NCI-H226 (cell line): ENCODE results near the gene AGAP2.
"Not testable (repeated sequence)": the region's sequence is repeated elsewhere in the genome, so short reads cannot be mapped to it uniquely, and the experiment has no call there.

Experiments
- DNase-seq: peaks from one replicate; pipeline ENCODE4 v3.0.0-alpha.2; 2015

Gene AGAP2

DNA sequence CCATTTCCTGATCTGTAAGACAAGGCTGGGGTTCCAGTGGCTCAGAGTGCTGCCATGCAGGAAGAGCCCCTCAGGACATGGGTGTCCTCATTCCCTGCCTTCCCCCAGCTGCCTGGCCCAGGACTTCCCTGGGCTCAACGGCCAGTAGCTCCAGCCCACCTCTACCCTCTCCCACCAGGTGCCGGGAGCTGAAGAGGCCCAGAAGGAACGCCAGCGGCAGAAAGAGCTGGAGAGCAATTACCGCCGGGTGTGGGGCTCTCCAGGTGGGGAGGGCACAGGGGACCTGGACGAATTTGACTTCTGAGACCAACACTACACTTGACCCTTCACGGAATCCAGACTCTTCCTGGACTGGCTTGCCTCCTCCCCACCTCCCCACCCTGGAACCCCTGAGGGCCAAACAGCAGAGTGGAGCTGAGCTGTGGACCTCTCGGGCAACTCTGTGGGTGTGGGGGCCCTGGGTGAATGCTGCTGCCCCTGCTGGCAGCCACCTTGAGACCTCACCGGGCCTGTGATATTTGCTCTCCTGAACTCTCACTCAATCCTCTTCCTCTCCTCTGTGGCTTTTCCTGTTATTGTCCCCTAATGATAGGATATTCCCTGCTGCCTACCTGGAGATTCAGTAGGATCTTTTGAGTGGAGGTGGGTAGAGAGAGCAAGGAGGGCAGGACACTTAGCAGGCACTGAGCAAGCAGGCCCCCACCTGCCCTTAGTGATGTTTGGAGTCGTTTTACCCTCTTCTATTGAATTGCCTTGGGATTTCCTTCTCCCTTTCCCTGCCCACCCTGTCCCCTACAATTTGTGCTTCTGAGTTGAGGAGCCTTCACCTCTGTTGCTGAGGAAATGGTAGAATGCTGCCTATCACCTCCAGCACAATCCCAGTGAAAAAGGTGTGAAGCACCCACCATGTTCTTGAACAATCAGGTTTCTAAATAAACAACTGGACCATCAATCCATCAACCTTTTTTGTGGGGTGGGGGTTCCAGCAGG, 17.6 kb downstream of the AGAP2 start:
- no peak for DNase-seq

DNA sequence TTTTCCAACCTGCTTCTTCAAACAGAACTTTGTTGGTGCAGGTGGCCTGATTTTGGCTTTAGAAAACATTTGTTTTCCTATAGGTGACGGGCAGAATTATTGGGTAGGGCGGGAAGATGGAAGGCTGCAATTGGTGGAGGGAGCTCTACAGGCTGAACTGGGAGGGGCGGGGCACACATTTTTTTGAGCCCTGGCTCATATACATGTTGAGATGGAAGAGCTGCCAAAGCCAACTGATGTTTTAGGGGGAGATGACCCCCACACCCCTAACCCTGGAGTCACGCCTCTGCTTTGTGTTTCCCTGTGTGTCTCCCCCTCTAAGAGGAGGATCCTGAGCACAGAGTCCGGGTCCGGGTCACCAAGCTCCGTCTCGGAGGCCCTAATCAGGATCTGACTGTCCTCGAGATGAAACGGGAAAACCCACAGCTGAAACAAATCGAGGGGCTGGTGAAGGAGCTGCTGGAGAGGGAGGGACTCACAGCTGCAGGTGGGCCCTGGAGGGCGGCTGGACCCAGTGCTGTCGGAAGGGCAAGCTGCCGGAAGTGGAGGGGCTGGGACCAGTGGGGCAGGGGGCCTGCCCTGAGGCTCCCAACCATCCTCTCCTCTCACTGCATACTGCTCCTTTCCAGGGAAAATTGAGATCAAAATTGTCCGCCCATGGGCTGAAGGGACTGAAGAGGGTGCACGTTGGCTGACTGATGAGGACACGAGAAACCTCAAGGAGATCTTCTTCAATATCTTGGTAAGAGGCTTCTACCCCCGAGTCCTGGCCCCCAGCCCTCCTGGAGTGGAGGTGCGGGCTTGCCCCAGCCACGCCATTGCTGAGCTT, 18.6 kb downstream of the AGAP2 start:
- DNase-seq: no peak

DNA sequence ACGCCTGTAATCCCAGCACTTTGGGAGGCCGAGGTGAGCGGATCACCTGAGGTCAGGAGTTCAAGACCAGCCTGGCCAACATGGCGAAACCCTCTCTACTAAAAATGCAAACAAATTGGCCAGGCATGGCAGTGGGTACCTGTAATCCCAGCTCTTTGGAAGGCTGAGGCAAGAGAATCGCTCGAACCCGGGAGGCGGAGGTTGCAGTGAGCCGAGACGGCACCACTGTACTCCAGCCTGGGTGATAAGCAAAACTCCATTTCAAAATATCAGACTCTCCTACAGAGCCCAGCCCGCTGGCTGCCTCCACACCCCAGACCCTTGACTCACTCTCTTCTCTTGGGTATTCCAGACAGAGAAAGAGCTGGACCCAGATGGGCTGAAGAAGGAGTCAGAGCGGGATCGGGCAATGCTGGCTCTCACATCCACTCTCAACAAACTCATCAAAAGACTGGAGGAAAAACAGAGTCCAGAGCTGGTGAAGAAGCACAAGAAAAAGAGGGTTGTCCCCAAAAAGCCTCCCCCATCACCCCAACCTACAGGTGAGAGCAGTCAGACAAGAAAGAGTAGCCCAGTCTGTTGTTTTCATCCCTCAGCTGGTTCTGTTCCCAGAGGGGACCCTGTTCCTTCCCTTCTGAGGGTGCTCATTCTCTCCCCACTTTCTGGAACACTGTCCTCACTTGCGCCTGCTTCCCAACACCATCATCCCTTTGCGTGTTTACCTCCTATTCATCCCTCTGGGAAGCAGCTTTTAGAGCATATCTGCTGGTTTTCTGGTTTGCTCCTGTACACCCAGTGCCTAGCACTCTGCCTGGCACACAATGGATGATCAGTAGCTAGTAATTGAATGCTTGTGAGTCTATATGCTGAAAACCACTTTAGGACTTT, 19.7 kb downstream of the AGAP2 start:
- DNase-seq: no peak

DNA sequence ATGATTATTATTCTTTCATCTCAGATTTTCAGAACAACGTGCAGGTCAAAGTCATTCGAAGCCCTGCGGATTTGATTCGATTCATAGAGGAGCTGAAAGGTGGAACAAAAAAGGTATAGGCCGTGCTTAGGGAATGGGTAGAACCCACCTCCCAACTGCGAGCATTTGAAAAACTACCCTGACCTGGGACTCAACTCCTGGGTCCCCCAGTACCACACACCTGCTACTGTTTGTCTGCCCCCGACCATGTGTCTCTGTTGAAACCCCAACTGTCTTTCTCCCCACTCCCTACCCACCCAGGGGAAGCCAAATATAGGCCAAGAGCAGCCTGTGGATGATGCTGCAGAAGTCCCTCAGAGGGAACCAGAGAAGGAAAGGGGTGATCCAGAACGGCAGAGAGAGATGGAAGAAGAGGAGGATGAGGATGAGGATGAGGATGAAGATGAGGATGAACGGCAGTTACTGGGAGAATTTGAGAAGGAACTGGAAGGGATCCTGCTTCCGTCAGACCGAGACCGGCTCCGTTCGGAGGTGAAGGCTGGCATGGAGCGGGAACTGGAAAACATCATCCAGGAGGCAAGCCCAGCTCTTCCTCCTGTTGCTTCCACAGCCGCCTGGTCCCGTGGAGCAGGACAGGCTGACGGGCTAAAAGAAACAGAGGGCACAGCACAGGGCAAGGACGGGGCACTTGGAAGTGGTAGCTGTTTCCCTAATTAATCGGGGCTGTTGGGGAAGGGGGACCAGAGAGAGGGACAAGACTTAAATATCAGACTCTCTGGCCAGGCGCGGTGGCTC, 20.5 kb downstream of the AGAP2 start:
- DNase-seq: no peak

DNA sequence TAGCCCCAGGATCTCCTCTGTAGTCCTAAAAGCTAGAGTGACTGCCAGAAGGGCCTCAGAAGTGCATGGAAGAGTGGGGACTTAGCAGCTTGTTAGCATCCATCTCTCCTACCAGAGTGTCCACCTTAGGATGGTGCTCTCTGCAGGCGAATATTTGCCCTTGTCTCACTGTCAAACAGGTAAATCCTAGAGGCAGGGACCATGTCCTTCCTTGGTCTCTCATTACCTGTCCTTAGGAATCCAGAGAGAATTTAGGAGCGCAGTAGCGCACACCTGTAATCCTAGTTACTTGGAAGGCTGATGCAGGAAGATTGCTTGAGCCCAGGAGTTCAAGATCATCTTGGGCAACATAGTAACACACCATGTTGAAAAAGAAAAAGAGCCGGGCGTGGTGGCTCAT, 21.4 kb downstream of the AGAP2 start:
- no peak for DNase-seq

DNA sequence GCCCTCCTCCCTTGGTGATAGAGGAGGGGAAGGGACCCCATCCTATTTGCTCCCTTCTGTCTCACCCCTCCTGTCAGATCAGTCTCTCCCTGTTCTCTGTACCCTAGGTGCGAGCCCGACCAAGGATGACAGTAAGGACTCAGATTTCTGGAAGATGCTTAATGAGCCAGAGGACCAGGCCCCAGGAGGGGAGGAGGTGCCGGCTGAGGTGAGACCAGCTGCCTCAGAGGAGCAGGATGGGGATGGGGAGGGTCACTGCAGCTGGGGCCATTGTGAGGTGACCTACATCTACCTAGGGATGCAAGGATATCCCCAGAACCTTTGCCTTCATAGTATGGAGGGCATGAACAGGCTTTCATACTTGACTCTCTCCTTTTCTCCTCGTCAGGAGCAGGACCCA, 22.2 kb downstream of the AGAP2 start:
- DNase-seq: no peak

DNA sequence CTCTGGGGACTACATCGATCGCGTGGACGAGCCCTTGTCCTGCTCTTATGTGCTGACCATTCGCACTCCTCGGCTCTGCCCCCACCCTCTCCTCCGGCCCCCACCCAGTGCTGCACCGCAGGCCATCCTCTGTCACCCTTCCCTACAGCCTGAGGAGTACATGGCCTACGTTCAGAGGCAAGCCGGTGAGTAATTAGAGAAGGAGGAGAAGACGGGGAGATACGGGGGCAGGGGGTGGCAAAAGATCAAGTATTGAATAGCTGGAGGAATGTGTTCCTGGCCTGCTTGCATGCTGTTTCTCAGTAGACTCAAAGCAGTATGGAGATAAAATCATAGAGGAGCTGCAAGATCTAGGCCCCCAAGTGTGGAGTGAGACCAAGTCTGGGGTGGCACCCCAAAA, 22.8 kb downstream of the AGAP2 start:
- DNase-seq: no peak

DNA sequence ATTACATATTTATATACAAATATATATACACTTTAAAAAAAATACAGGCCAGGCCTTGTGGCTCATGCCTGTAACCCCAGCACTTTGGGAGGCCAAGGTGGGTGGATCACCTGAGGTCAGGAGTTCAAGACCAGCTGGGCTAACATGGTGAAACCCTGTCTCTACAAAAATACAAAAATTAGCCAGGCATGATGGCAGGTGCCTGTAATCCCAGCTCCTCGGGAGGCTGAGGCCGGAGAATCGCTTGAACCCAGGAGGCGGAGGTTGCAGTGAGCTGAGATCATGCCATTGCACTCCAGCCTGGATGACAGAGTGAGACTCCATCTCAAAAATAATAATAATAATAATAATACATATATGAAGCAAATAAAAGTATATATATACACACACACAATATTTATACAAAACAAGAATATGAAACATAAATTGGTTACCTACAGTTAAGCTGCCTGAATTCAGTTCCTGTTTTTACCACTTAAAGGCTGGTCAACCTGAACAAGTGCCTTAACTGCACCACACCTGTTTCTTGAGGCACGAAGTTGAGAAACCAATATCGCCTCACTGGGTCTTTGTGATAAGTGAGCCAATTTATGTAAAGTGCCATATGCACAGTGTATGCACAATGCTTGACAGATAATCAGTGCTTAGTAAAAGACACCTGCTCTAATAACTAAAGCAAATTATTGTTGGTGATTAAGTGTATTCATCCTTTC, 23.4 kb downstream of the AGAP2 start:
- DNase-seq: not testable (repeated sequence)

DNA sequence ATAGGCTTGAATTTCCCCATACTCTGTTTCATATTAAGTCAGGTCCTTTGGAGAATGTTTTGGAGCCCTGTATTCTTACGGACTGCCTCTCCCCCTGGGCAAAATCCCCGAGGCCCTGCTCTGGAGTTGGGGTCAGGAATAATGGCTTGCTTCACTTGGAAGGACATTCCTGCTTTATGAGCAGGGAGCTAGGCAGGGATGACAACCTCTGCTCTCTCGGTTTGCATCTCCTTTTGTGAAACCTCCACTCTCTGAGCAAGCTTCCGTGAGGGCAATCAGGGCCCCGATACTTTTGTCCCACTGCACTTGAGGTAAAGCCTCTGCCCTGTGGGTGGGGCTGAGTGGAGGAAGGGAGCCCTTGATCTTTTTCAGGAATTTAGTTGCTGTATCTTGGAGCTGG, 25.3 kb downstream of the AGAP2 start:
- no peak for DNase-seq

DNA sequence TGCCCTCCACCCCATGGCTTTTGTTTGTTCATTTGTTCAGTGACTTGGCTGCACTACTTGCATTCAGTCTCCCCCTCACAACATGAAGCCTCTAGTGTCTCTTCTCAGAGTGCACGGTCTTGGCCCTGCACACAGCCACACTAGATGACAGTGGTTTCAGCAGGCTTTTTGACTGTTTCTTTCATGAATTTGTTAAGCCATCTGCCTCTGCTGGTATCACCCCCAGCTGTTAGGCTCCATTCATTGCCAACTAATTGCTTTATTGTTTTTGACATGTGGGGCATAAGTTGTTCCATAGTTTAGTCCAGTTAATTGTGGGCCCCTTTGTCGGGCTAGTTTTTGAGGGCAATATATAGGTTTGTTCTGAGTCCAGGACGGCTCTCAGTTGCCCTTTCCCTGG, 25.8 kb downstream of the AGAP2 start:
- DNase-seq: no peak

DNA sequence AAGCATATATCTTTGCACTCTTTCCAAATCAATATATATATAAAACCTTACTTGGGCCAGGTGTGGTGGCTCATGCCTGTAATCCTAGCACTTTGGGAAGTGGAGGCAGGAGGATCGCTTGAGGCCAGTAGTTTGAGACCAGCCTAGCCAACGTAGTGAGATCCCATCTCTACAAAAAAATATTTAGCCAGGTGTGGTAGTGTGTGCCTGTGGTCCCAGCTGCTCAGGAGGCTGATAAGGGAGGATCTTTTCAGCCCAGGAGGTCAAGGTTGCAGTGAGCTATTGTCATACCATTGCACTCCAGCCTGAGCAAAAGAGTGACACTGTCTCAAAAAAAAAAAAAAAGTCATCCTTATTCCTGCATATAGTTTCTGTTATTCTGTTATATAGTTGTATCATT, 30.2 kb downstream of the AGAP2 start:
- DNase-seq: no peak

DNA sequence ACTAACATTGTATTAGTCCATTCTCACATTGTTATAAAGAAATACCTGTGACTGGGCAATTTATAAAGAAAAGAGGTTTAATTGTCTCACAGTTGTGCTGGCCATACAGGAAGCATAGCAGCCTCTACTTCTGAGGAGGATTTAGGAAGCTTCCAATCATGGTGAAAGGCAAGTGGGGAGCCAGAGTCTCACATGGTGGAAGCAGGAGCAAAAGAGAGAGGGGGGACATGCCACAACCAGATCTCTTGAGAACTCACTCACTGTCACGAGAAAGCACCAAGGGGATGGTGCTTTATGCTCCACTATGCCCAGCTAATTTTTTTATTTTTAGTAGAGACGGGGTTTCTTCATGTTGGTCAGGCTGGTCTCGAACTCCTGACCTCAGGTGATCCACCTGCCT, 31.3 kb downstream of the AGAP2 start:
- DNase-seq: no peak

DNA sequence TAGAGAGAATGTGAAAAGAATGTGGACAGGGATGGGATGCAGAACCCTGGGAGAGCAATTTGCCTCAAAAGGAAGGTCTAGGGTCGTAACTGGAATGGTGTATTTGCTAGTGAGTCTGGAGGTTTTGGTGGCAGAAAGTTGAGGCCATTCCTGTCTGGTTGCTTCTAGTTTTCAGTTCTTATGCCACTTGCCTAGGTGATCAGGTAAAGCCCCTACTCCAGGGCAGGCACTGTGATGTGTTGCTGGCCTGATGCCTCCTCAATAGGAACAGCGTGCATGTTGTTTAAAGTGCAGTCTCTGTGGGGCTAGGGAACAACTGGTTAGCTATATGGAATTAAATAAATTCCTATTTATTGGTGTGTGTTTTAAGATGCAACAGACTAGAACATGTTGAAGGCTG, 38.2 kb downstream of the AGAP2 start:
- no peak for DNase-seq

DNA sequence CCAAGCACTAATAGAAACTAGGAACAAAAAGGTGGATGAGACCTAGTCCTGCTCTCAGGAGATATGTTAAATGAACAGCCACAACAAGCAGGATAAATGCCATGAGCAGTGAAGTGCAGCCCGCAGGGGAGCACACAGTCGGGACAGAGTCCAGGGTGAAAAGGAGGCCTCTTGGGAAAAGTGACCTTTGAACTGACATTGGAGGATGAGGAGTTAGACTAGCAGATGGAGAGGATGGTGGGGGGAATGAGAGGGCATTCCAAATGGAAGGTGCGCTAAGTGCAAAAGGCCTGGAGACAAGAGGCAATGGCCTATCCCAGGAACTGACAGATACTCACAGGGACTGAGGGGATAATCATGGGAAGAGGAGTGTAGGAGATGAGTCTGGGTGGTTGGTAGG, 40.1 kb downstream of the AGAP2 start:
- DNase-seq: no peak

DNA sequence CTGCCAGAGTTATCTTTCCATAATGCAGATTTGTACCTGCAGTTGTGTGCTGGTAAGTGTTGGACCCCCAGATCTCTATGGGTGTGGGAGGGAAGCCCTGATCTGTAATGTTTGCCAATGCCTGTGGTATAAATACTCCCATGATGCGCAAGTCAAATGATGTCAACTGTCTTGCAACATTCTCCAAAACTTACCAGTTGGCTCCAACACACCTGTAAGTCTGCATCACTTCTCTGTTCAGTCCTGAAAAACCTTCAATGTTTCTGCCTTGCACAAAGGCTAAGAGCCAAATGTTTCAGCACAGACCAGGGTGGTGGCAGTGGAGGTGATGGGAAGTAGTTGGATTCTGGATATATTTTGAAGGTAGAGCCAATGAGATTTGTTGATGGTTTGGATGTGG, 41.5 kb downstream of the AGAP2 start:
- no peak for DNase-seq

DNA sequence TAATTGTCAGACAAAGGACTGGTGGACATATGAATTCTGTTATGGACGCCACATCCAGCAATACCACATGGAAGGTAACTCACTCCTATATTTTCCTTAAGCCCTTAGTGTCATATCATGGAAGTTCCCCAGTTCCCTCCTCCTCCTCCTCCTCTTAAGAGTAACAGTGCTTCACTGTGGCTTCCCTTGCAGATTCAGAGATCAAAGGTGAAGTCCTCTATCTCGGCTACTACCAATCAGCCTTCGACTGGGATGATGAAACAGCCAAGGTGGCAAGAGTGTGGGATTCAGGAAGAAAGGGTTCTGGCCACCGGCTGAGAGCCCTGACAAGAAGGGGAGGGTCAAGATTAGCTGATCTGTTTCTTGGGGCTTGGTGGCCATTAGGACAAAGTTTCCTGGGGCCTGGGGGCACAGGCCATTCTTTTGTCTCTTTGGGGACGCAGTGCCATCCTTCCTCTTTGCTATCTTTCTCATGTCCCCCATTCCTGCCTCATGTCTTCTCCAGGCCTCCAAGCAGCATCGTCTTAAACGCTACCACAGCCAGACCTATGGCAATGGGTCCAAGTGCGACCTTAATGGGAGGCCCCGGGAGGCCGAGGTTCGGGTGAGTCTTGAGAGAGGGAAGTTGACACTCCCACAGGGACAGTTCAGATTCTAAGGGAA, 42.6 kb downstream of the AGAP2 start:
- DNase-seq: no peak

DNA sequence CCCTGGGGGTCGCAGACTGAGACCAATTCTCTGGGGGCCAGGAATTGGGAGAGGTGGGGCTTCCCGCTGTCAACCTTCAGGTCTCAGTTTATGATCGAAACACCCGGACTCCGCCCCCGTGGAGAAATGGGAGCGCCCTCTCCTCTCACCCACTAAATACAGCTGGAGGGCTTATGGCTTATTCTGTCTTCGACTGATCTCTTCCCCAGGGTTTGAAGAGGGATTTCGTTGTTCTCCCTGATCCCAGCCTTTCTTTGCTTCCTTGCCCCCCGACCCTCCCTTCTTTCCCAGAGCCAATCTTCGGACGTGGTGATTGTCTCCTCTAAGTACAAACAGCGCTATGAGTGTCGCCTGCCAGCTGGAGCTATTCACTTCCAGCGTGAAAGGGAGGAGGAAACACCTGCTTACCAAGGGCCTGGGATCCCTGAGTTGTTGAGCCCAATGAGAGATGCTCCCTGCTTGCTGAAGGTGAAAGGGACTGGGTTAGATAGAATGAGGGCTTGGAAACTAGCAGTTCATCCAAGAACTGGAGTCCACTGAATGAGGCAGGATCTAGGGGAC, 44.0 kb downstream of the AGAP2 start:
- no peak for DNase-seq

DNA sequence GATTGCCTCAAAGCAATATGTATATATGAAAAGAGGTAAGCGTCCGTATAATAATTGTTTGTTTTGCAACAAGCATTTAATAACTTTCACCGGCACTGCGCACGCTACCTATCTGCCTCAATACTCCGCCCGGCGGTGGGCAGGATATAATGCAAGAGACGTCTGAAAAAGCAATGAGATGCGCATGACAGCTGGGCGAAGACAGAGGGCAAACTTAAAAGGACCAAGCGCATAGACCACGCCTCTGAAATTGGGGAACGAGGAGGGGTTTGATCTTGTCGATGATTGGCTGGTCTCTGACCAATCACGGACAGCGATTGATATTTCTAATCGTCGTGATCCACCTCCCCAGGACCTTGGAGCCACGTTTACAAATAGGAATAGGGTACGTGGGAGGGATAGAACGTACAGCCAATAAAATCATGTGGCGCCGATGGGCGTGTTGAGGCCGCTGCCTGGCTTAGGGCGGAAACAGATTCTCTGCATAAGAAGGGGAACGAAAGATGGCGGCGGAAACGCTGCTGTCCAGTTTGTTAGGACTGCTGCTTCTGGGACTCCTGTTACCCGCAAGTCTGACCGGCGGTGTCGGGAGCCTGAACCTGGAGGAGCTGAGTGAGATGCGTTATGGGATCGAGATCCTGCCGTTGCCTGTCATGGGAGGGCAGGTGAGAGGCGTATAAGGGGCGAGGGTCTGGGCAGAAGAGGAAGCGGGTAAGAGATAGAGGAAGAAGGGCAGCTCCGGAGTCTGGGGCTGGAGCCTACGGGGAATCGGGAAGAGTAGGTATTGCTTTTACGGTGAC, 44.7 kb downstream of the AGAP2 start, which contains the start of gene OS9:
Gene OS9, plus strand, starts transcription at position 474 of the 800 bp plus-strand sequence. Its CDS starts 30 bp downstream, at position 504.
- DNase-seq: peak; percentile 100

DNA sequence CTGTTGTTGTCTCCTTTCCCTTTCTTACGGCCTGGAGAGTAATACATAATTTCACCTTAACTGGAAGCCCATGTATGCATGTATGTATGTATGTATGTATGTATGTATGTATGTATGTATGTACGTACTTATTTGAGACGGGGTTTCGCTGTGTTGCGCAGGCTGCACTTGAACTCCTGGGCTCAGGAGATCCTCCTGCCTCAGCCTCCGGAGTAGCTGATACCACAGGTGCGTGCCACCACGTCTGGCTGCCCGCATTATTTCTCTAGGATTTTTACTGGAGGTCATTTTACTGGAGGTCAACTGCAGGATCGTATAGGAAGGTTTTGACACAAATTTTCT, 45.3 kb downstream of the AGAP2 start:
- no peak for DNase-seq

DNA sequence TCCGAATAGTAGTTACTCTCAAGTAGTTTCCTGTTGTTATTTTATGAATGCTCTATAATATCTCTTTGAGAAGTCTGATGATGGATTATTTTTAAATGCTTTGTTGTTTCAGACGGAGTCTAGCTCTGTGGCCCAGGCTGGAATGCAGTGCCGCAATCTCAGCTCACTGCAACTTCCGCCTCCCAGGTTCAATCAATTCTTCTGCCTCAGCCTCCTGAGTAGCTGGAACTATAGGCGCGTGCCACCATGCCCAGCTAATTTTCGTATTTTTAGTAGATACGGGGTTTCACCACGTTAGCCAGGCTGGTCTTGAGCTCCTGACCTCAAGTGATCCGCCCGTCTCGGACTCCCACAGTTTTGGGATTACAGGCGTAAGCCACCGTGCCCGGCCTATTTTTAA, 46.0 kb downstream of the AGAP2 start:
- DNase-seq: no peak
